Activated CD8-positive, alpha-beta memory T cell treated with anti-CD3 and anti-CD28 coated beads, Interleukin-2, amount 50 U/mL, for 1 hour (primary cell): Measurements from ENCODE around the gene PDZRN4.
"Not testable (repeated sequence)": the region's sequence is repeated elsewhere in the genome, so short reads cannot be mapped to it uniquely, and the experiment has no call there.

ENCODE experiments used
- DNase-seq: peaks from one replicate; pipeline ENCODE4 v3.0.0-alpha.2; 2020; ENCODE audit errors: extremely low read depth

Gene PDZRN4

DNA sequence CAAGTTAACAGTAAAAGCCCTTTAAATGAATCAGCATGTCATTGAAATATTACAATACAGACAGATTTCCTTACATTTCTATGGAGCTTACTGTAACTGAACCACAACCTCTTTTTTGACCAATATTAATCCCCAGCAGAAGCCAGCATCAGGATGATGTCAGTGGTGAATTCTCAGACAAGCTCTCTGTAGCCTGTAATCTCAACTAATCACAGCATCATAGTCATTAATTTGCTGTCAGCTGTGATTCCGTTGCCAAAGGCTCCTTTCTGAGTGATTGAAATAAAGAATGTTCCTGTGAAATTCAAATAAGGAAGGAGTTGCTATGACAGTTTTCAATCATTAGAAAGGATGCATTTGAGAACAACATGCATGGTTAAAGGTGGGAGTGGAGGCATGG lies 323.1 kb downstream of the PDZRN4 start:
- DNase-seq, result no peak

DNA sequence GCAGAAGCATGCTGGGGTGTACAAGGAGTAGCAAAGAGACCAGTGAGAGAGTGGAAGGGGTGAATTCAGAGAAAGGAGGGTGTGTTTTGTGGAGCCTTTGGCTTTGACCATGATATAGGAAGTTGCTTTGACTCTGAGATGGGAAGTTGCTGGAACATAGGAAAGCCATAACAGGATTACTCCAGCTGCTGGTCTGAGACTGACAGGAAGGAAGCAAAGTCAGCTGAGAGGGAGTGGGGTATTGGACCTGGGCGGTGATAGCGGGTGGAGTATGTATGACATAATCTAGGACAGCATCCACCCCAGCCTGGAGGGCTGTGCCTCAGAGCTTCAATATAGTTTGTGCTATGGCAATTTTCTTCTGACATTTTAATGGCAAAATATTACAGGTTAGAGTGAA lies 324.4 kb downstream of the PDZRN4 start:
- DNase-seq, result no peak

DNA sequence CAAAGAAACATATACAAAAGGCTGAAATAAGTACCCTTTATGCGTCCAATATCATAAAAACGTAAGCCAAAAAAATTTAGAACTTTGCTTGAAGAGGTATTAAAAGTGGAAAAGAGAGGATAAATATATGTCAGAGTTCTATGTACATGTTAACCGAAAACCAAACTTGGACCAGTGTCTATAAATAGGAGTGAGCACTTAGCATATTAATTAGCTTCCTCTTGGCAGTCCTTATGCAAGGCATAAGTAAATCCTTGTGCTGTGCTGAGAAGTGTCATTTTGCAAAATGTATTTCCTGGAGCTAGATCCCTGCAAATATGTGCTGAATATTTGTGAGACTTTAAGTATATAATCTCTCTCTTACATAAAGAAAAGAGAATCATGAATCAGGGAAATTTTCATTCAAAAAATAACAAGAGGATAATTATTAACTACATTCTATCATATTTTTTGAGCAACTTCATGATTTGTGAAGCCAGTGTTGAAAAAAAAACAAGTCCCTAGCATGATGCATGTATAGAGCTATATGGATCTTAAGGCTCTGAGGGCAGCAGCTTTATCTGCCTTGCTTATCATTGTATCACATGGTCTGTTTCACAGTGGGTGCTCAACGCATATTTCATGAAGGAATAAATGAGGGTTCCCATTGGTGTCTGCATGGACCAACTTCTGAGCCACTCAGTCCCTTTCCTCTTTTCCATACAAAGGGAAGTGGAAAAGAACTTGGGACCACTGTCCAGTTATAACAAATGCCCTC lies 326.1 kb downstream of the PDZRN4 start:
- DNase-seq, result no peak

DNA sequence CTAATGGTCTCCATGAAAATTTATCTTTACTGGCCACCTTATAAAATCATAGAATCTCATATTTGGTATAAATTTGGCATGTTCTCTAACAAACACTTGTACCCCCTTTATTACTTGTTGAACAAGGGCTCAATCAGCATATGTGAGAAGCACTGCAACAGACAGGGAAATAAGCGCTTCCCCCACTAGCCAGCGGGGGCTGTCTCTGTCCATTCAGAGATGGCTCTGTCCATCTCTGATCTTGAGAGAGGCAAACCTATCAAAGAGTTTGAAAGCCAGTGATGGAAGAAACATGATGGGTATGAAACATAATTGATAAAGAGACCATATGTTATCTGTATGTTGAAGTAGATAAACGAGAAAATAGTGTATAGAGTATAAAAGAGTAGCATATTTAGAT lies 326.8 kb downstream of the PDZRN4 start:
- DNase-seq, result no peak

DNA sequence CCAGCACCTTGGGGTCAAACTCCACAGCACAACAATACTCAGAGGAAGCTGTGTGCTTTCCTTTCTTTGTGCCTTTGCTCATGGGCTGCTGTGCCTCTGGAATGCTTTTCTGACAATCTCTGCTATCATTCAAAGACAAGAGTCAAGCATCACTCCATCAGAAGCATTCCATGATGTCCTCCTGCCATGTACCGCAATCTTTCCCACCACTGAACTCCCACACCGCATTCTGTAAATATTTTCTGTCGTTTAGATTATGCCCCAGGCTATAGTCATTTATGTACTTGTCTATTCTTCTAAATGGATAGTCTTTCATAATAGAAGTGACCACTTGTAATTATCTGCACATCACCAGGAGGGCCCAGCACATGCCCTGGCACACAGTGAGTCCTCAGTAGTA lies 327.8 kb downstream of the PDZRN4 start:
- DNase-seq, result no peak

DNA sequence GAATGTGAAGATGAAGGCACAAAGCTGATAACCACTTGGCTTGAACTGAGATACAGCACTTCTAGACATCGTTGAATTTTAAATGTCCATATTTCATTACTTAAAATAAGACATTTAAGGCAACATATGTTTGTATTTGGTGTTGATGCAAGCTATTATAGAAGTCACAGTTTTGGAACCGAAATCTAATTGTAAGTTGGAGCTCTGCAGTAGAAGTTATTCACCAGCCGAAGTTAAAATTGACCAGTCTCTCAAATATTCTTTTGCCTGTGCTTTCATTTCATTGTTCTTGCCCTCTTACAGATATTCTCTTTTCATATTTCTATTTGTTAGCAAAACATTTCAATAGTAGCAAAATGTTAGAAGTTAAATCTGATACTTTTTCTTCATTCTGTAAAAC lies 332.7 kb downstream of the PDZRN4 start:
- DNase-seq, result no peak

DNA sequence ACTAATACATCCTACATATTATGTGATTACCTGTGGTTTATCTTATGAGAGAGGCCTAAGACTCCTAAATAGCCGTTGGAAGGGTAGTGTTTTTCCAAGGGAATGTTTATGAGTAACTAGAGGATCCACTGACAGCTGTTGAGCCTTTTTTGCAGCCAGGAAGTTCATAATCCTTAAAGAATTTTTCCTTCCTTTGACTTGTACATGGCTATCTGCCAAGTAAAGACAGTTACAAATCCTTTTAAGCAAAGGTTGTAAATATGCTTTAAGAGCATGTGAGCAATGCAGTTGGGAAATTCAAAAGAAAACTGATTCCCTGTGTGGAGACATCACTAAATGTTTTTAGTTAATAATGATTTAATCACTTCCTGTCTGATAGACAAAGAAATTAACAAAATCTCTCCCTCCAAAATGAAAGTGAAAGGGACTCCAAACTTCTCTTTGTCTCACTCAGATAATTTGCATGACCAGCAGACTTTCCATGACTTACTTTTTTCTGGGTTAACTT lies 333.8 kb downstream of the PDZRN4 start:
- no peak for DNase-seq

DNA sequence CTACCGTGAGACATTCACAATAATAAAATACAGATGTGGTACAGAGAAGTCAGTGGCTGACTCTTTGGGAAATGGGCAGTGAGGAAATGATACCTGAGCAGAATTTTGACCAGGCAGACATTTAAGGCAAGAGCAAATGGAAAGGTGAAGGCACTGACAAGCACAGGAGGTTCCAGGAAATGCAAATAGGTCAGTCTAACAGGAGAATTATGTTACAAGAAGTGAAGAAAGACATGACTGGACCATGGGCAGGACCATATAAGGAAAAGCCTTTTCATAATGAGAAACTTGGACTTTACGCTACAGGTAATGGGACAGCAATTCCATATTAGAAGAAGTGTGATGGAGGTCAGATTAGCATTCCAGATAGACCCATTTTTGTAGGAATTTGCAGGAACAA lies 338.9 kb downstream of the PDZRN4 start:
- no peak for DNase-seq

DNA sequence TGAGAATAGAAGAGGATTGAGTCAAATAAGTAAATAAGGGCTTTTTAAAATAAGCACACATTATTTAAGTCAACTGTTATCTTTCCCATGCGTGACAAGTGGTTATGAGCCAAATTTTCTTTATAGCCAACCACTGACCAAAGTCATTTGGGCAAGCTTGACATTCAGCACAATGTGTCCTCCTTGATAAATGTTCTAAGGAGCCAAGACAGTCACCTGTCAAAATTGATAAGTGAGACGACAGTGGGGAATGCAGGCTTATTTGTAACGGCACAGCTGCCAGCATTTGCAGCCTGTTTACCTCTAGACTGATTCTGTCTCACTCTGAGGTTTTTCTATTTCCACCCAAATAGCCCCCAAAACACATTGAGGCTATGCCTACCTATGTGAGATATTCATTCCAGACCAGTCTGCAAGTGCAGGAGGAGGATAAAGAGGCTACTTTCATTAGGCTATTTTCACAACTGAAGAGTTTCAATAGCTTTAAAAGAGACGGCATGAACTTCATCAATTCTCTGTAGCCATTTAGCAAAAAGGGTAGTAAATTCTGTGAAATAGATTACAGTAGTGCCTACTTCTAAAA lies 339.5 kb downstream of the PDZRN4 start:
- no peak for DNase-seq

DNA sequence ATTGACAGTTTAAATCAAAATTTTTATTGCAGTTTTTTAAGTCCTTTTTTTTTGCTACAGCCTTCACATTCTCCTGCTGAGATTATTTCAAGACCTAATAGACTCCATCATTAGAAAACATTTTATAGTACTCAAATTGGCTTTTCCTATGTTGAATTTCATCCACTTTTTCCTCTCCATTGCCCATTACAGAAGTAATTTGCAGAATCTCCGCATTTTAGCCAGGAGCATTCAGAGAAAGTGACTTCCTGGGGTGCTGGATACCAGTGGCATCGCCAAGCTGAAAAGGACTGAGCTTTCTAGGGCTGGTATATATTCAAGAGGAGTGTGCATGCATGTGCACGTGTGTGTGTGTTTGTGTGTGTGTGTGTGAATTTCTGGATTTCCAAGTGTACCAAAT lies 340.8 kb downstream of the PDZRN4 start:
- DNase-seq, result no peak

DNA sequence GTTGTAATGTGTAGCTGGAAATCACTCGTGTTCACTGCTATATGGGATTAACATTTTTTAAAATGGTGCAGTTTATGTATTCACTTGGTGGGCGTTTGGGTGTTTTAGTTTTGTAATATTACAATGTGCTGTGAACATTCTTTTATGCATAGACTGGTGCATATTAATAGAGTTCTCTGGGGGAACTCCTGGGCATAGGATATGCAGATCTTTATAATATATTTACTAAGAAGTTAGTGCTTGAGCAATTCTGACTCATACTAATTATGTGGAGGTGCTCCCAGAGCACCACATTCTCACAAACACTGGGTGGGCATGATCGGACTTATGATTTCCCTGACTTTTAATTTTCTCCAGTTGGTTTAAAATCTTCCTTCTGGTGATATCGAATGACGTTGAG lies 342.3 kb downstream of the PDZRN4 start:
- DNase-seq, result no peak

DNA sequence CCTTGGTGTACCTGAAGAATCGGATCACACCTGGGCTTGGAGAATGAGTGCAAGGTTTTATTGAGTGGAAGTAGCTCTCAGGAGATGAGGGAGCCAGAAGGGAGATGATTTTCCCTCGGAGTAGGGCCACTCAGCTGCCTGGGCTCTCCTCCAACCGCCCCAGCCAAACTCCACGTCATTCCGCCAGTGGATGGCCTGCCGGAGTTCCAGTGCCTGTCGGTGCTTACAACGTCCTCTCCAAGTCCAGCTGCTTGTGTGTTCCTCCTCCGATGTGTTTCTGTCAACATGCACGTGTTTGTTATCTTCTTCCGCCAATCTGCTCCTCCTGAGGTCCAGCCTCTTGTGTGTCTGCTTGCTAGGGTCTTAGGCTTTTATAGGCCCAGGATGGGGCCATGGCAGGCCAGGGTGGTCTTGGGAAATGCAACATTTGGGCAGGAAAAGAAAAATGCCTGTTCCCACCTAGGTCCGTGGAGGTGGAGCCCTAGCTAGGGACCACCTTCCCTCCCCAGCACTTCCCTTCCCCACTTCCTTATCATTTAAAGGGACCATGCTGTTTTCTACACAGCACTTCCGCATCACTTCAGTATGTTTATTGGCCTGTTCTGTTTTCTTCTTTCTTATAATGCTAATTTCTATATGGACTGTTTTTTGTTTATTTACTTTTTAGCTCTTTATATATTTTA lies 343.2 kb downstream of the PDZRN4 start:
- no peak for DNase-seq

DNA sequence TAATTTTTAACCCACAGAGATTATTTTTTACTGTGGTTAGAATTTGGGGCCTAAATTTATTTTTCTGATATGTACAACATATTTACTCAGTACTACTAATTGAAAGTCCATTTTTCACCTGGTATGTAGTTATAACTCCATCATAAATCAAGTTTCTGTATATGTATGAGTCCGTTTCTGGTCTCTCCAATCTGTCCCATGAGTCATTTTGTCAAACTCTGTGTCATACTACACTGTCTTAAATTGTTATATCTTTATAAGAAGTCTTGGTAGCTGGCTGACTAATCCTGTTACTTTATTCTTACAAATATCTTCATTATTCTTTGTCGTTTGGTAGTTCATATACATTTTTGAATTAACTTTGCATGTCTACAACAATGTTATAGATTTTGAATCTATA lies 344.0 kb downstream of the PDZRN4 start:
- DNase-seq, result no peak

DNA sequence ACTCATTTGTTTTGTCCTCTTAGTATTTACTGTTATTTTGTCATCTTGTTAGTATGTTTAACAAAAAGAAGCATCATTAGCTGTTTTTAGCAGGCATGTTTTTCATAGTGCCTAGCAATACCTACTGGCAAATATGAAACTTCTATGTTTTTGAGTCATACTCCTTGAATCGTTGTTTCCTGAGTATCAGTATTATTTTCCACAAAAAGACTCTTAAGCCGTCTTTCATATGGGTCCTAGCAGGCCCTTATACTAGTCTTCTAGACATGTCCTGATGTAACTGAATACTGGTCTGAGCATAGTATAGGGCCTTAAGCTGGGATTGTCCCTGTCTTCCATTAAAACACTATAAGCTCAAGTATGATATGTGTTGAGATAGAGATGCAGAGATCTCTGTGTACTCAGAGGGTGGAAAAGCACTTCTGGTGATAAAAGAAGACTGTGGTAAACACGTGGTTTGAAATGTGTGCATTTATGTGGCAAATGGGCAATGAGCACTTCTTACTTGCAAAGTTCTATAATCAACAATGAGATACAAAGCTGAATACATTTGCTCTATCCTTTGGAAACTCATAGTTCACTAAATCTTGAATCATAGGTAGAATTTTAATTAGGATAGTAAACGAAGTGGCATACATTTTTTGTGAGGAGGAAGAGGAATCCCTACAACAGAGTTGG lies 348.8 kb downstream of the PDZRN4 start:
- DNase-seq, result no peak

DNA sequence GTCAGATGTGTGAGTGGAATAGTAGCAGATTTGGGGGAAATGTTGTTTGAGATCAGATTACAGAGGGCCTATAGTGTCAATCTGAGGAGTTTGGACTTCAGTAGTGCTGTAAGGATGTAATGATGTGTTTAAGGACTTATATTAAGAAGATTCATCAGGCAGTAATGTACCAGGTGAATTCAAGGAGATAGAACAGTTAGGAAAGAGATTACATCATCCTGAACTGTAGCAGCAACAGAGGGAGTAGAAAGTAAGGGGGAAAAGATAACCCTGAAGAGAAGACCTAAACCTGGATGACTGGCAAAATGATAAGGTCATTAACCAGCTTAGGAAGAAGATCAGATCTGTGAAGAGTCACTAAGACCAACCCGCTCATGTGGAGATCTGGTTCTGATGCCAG lies 349.4 kb downstream of the PDZRN4 start:
- no peak for DNase-seq

DNA sequence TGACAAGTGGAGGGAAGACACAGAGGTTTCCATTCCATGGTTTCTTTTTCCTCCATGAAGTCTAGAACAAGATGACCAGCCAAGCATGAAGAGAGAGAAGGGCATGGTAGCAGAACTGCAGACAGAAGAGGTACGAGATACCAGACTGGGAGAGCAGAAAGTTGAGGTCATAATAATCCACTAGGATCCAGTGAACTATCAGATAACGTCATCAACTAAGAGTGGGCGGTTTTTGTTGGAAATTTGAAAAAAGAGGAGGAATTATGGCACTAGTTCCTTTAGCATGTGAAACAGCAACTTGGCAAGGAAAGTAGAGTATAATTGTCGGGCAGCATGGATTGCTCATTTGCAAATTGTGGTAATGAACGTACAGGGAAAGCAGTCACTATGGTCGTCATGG lies 357.6 kb downstream of the PDZRN4 start:
- DNase-seq, result no peak

DNA sequence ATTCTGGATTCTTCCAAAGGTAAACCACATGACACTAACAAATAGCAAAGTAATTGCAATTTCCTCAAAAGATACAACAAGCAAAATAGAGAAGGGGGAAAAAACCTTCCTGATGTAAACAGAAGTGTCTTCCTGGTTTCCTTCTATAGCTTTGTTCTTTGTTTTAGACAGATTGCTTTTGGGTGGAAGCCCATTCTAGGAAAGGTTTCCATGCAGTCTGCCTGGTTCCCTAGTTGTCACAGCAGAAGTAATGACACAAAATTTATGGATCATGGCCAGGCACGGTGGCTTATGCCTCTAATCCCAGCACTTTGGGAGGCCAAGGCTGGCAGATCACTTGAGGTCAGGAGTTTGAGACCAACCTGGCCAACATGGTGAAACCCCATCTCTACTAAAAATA lies 359.0 kb downstream of the PDZRN4 start:
- DNase-seq, result not testable (repeated sequence)

DNA sequence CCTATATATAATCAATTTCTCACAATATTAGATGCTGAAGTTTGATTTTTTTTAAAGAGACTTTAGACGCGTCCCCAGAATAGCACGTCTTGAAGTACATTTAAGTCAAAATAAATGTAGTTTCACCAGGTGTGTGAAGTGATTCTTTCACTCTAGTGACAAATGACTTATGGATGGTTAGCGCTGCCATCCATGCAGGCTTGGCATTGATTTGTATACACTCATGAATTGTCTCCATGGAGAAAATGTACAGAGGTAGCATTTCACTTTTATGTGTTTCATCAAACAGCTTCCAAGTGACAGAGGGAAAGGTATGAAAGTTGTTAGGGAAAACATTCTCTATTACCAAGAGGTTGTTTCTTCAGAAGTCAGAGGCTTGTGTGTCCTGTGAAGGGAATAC lies 360.8 kb downstream of the PDZRN4 start:
- DNase-seq, result no peak

DNA sequence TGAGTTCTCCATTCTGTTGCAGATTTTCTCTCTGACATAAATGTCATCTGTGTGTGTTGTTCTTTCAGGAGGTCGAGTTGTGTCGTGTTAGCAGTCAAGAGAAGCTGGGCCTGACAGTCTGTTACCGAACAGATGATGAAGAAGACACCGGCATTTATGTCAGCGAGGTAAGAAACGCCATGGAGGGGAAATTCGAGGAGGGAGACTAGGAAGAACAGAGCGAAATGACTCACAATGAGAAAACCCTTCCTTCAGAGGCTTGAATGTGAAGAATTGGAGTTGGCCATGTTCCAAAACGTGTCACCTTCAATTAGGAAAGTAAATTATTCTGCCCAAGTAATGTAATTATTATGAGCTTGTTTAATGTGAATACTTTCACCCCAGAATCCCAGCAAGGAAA lies 364.5 kb downstream of the PDZRN4 start:
- no peak for DNase-seq

DNA sequence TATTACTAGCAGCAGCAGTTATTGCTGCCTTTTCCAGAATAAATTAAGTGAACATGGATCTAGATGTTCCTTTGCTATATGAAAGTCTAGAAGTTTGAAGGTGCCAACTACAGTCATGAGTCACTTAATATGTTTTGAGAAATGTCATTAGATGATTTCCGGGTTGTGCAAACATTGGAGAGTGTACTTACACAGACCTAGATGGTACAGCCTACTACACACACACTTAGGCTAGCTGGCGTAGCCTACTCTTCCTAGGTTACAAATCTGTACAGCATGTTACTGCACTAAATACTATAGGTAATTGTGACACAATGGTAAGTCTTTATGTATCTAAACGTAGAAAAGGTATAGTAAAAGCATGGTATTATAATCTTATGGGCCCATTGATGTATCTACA lies 368.1 kb downstream of the PDZRN4 start:
- DNase-seq, result no peak

DNA sequence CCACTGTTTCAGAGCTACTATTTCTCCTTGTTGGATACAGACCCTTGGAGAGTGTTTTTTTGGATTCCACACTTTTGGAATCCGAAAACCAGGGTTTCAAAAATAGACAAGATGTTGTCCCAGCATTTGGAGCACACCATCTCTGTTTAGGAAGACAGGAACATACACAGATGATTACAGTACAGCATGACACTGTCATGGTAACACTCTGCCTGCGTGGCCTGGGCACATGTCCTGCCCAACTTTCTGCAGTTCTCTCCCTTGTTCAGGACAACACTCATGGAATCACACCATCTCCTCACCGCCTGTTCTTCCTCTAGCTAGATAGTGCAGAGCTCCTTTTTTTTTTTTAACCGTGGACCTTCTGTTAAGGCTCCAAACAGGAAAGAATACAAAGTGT lies 369.2 kb downstream of the PDZRN4 start:
- DNase-seq, result no peak

DNA sequence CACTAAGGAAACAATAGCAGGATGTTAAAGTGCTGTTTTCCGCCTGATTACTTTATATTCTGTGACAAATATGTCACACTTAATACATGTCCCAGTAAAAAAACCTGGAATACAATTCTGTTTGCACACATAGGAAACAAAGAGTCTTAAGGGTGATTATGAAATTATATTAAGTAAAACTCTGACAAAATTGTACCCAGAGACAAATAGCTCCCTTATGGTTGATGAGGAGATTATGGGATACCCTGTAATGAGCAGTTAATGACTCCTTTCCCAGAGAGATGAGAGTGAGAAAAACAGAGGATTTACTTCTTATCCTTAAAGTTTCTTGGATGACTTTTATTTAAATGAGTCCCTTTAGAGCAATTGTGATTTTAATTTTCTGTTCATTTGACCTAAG lies 370.6 kb downstream of the PDZRN4 start:
- no peak for DNase-seq

DNA sequence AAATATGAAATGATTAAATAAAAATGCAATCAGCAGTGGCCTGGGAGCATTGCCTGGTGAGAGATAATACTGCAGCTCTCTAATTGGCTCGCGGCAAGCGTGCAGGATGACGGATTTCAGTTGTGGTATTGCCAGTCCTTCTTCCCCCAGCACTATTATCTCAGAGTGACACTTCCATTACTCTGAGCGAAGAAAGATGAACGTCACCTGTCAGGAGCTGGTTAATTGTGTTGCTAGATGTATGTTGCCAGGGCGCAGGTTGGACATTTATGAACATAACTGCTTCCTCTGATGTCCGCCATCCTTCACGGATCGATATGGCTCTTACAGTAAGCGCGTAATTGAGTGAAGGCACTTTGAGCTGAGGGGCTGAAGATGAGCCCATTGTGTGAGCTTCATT lies 374.9 kb downstream of the PDZRN4 start:
- DNase-seq, result no peak
